OCI-LY1 (cell line): Measurements from ENCODE around the gene CRMP1.

Experiments used
- H2AFZ ChIP-seq: fragments of 200-600 bp; sonication (generic), shearing (Covaris generic); 2 replicates; pipeline ENCODE4 v1.6.0; 2014; ENCODE audit warnings: antibody characterized with exemption, mild to moderate bottlenecking, low read length
- H3F3A ChIP-seq: fragments of 200-600 bp; sonication (generic), shearing (Covaris generic); 2 replicates; pipeline ENCODE4 v1.6.0; 2014; ENCODE audit warnings: mild to moderate bottlenecking, antibody characterized with exemption, low read length, moderate library complexity; ENCODE audit not compliant: insufficient read depth
- H3K27ac ChIP-seq: fragments of 200-600 bp; sonication (generic); 2 replicates; pipeline ENCODE4 v1.5.1; 2014; ENCODE audit warnings: low read length, mixed run types, mild to moderate bottlenecking, low read depth; ENCODE audit not compliant: poor library complexity, severe bottlenecking
- H3K27me3 ChIP-seq: fragments of 200-600 bp; sonication (generic); 2 replicates; pipeline ENCODE4 v1.6.0; 2014; ENCODE audit warnings: antibody characterized with exemption, mild to moderate bottlenecking, low read length, moderate library complexity; ENCODE audit not compliant: insufficient read depth
- H3K36me3 ChIP-seq: fragments of 200-600 bp; sonication (generic); 2 replicates; pipeline ENCODE4 v1.6.1; 2014; ENCODE audit warnings: mild to moderate bottlenecking, antibody characterized with exemption, low read length, moderate library complexity, mixed read lengths; ENCODE audit not compliant: insufficient read depth
- H3K4me1 ChIP-seq: fragments of 200-600 bp; sonication (generic); 2 replicates; pipeline ENCODE4 v1.5.1; 2014; ENCODE audit warnings: mild to moderate bottlenecking, low read length, moderate library complexity; ENCODE audit not compliant: insufficient read depth, severe bottlenecking
- H3K4me2 ChIP-seq: fragments of 200-600 bp; sonication (generic), shearing (Covaris generic); 2 replicates; pipeline ENCODE4 v1.6.1; 2014; ENCODE audit warnings: low read length
- H3K4me3 ChIP-seq: fragments of 200-600 bp; sonication (generic); 2 replicates; pipeline ENCODE4 v1.5.1; 2014; ENCODE audit warnings: low read length, low read depth, mild to moderate bottlenecking, mixed read lengths; ENCODE audit not compliant: poor library complexity, severe bottlenecking
- H3K79me2 ChIP-seq: fragments of 200-600 bp; shearing (Covaris generic); 2 replicates; pipeline ENCODE4 v1.6.1; 2016; ENCODE audit warnings: mixed run types, low read length, mixed read lengths; ENCODE audit not compliant: insufficient read depth
- H3K9ac ChIP-seq: fragments of 200-600 bp; sonication (generic), shearing (Covaris generic); 2 replicates; pipeline ENCODE4 v1.6.1; 2014; ENCODE audit warnings: mild to moderate bottlenecking, low read length, mixed read lengths
- H3K9me2 ChIP-seq: fragments of 200-600 bp; sonication (generic), shearing (Covaris generic); 2 replicates; pipeline ENCODE4 v1.6.1; 2014; ENCODE audit warnings: low read depth, mild to moderate bottlenecking, low read length, mixed read lengths
- H3K9me3 ChIP-seq: fragments of 200-600 bp; shearing (Covaris generic); 2 replicates; pipeline ENCODE4 v1.6.1; 2014; ENCODE audit warnings: low read length, mixed read lengths
- H4K20me1 ChIP-seq: fragments of 200-600 bp; sonication (generic), shearing (Covaris generic); 2 replicates; pipeline ENCODE4 v1.6.0; 2016; ENCODE audit warnings: mild to moderate bottlenecking, low read length; ENCODE audit not compliant: insufficient read depth
- EZH2 ChIP-seq: fragments of 200-600 bp; sonication (generic), shearing (Covaris generic); IDR thresholded peaks from 2 replicates; pipeline ENCODE4 v1.8.0; 2017; ENCODE audit warnings: borderline replicate concordance, mixed run types, mild to moderate bottlenecking, antibody characterized with exemption, low read length, moderate library complexity, mixed read lengths
- TF ChIP-seq, protein P1 (sequence below): fragments of 200-600 bp; sonication (generic), shearing (Covaris generic); IDR thresholded peaks from 2 replicates; pipeline ENCODE4 v1.5.1; 2017; ENCODE audit warnings: mild to moderate bottlenecking, antibody characterized with exemption, low read length, moderate library complexity, mixed read lengths

CRMP1 gene

DNA sequence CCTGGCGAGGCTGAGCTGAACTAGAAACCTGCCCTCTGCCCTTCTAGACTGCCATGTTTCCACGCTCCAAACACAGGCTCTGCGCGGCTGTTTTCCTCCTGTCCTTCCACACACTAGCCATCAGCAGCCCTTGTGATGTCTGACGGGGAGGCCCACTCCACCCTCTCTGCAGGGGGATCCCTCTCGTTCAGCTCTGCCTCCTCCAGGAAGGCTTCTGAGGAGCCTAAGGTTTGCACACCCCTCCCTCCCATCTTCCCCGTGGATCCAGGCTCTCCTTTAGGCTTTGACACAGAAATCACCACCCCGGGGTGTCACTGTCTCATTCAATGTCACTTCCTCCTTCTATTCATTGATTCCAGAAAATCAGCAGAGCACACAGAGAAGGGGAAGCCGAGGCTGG lies 38.6 kb upstream of the CRMP1 start:
- TF ChIP-seq, protein P1, sequence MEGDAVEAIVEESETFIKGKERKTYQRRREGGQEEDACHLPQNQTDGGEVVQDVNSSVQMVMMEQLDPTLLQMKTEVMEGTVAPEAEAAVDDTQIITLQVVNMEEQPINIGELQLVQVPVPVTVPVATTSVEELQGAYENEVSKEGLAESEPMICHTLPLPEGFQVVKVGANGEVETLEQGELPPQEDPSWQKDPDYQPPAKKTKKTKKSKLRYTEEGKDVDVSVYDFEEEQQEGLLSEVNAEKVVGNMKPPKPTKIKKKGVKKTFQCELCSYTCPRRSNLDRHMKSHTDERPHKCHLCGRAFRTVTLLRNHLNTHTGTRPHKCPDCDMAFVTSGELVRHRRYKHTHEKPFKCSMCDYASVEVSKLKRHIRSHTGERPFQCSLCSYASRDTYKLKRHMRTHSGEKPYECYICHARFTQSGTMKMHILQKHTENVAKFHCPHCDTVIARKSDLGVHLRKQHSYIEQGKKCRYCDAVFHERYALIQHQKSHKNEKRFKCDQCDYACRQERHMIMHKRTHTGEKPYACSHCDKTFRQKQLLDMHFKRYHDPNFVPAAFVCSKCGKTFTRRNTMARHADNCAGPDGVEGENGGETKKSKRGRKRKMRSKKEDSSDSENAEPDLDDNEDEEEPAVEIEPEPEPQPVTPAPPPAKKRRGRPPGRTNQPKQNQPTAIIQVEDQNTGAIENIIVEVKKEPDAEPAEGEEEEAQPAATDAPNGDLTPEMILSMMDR, result no peak
- no peak for TF ChIP-seq EZH2
- no peaks in the 10 kb centered on the region for H4K20me1 ChIP-seq
- H3K4me1 ChIP-seq, result no peaks in the 10 kb centered on the region

DNA sequence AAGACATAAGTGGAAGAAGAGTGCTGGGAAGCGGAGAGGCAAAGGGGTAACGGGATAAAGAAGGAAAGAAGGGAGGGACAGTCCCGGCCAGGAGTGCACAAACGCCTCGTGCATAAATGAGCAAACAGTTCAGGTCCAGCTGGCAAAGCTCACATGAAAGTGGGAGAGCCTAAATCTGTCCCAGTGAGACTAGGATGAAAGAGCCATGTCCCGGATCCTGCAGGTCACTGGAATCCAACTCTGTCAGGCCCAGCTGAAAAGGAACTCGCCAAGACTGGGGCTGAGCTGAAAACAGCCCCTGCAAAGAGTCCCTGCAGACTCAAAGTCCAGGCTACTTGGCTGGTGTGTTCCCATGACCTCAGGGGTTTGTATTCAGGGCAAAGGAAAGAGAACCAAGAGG lies 38.0 kb upstream of the CRMP1 start:
- Histone ChIP-seq H3K9ac (no peak overlapping the region), H3K4me2 (no peak overlapping the region), H3K27me3 (no peaks in the 10 kb centered on the region), H3F3A (no peaks in the 10 kb centered on the region), H3K9me2 (no peaks in the 10 kb centered on the region), H4K20me1 (no peaks in the 10 kb centered on the region), H3K27ac (no peak overlapping the region), H3K9me3 (no peaks in the 10 kb centered on the region), H2AFZ (no peak overlapping the region), H3K36me3 (no peaks in the 10 kb centered on the region), H3K4me1 (no peaks in the 10 kb centered on the region), H3K4me3 (no peak overlapping the region), H3K79me2 (no peaks in the 10 kb centered on the region)
- no peak for TF ChIP-seq EZH2
- TF ChIP-seq, protein P1, result no peak

More for the DNA sequence above, 38.6 kb upstream of the CRMP1 start:
- Histone ChIP-seq H3K9me3 (no peaks in the 10 kb centered on the region), H3K79me2 (no peaks in the 10 kb centered on the region), H3K9ac (no peak overlapping the region), H3K27ac (no peak overlapping the region), H3K27me3 (no peaks in the 10 kb centered on the region), H3K4me2 (no peak overlapping the region), H2AFZ (no peak overlapping the region), H3F3A (no peaks in the 10 kb centered on the region), H3K36me3 (no peaks in the 10 kb centered on the region), H3K9me2 (no peaks in the 10 kb centered on the region), H3K4me3 (no peak overlapping the region)

DNA sequence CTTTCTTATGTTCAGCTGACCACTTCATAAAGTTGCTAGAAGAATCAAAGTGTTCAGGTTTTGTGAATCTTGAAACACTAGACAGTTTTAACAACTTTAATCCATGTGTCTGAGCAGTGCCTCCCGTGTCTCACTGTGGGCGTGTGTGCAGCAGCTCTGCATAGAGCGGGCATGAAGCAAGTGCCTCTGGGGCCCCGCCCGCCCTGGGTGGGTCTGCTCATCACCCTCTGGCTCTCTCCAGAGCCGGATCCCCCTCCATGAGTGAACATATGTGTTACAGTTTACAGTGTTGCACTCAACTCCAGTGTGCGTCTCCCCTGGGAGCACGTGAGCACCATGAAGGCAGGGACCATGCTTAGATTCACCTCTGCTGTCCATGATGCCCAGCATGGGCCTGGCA lies 37.6 kb upstream of the CRMP1 start:
- no peaks in the 10 kb centered on the region for H3F3A ChIP-seq
- H3K27me3 ChIP-seq, result no peaks in the 10 kb centered on the region
- H3K79me2 ChIP-seq, result no peaks in the 10 kb centered on the region
- H2AFZ ChIP-seq, result no peak overlapping the region
- no peak overlapping the region for H3K4me3 ChIP-seq
- no peaks in the 10 kb centered on the region for H4K20me1 ChIP-seq
- no peaks in the 10 kb centered on the region for H3K36me3 ChIP-seq
- no peak overlapping the region for H3K27ac ChIP-seq
- H3K9me3 ChIP-seq, result no peaks in the 10 kb centered on the region
- H3K9me2 ChIP-seq, result no peaks in the 10 kb centered on the region
- H3K4me2 ChIP-seq, result no peak overlapping the region
- TF ChIP-seq EZH2, result no peak
- TF ChIP-seq, protein P1, result no peak
- no peak overlapping the region for H3K9ac ChIP-seq
- H3K4me1 ChIP-seq, result no peaks in the 10 kb centered on the region
